Suppressor macrophage (primary cell): ENCODE data around the gene RHBDD1.
A peak's percentile ranks its signal among the peaks of the same experiment; 100 is the strongest.

Experiments used
- DNase-seq, 4 experiments: peaks; one replicate each; pipeline ENCODE4 v3.0.0-alpha.2; 2020 to 2022

Gene RHBDD1

GRCh38 chr2:226934546-226935201 is 98.8 kb downstream of the RHBDD1 start:
- DNase-seq, result no peak

GRCh38 chr2:226943862-226944620 is 108.2 kb downstream of the RHBDD1 start:
- no peak for DNase-seq

- no peak for DNase-seq
Measured at GRCh38 chr2:226953206-226953605, 117.4 kb downstream of the RHBDD1 start.

GRCh38 chr2:226953826-226954225 is 118.0 kb downstream of the RHBDD1 start:
- DNase-seq, result no peak

- DNase-seq, result no peak
Measured at GRCh38 chr2:226956659-226957058, 120.8 kb downstream of the RHBDD1 start.

GRCh38 chr2:226959418-226959817 is 123.6 kb downstream of the RHBDD1 start:
- DNase-seq, result no peak

- no peak for DNase-seq
Measured at GRCh38 chr2:226962176-226962773, 126.4 kb downstream of the RHBDD1 start.

- DNase-seq, result no peak
Measured at GRCh38 chr2:226963528-226963927, 127.7 kb downstream of the RHBDD1 start.

- no peak for DNase-seq
Measured at GRCh38 chr2:226965376-226965775, 129.5 kb downstream of the RHBDD1 start.

GRCh38 chr2:226969417-226970080 is 133.7 kb downstream of the RHBDD1 start:
- no peak for DNase-seq

- DNase-seq, result no peak
Measured at GRCh38 chr2:226970362-226970761, 134.5 kb downstream of the RHBDD1 start.

GRCh38 chr2:226971084-226971483 is 135.2 kb downstream of the RHBDD1 start:
- DNase-seq, result no peak

GRCh38 chr2:226971770-226972169 is 135.9 kb downstream of the RHBDD1 start:
- DNase-seq, result no peak

GRCh38 chr2:226973816-226974215 is 138.0 kb downstream of the RHBDD1 start:
- no peak for DNase-seq

GRCh38 chr2:226977775-226978190 is 141.9 kb downstream of the RHBDD1 start:
- no peak for DNase-seq

GRCh38 chr2:226978300-226978699 is 142.4 kb downstream of the RHBDD1 start:
- DNase-seq, result no peak

- no peak for DNase-seq
Measured at GRCh38 chr2:226979004-226979403, 143.2 kb downstream of the RHBDD1 start.

GRCh38 chr2:226981791-226982326 is 146.0 kb downstream of the RHBDD1 start:
- no peak for DNase-seq

- no peak for DNase-seq
Measured at GRCh38 chr2:226983895-226984749, 148.3 kb downstream of the RHBDD1 start.

GRCh38 chr2:226984750-226985582 is 149.1 kb downstream of the RHBDD1 start:
- DNase-seq, result peak; percentile 36 to 55 (median 43)

GRCh38 chr2:226985583-226985946 is 149.7 kb downstream of the RHBDD1 start:
- DNase-seq, result no peak
